GM12878 (cell line): ENCODE data around the gene NXPE1.

Experiments used
- BHLHE40 ChIP-seq, 2 experiments: fragments of 450-650 bp in 1 of 2; IDR thresholded peaks; 2 replicates each; pipeline ENCODE4 v1.6.1; 2011 to 2017; ENCODE audit warnings: low read depth in 2 of 2, borderline replicate concordance in 1 of 2, improper control_type of control experiment in 1 of 2, low read length in 1 of 2, mild to moderate bottlenecking in 1 of 2
- BMI1 ChIP-seq: fragments of 450-650 bp; IDR thresholded peaks from 2 replicates; pipeline ENCODE4 v1.6.1; 2016; ENCODE audit warnings: mild to moderate bottlenecking, moderate library complexity, borderline replicate concordance
- JUND ChIP-seq: IDR thresholded peaks from 2 replicates; pipeline ENCODE4 v1.6.1; 2012; ENCODE audit warnings: low read depth, mild to moderate bottlenecking, low read length, improper control_type of control experiment, moderate library complexity
- NFXL1 ChIP-seq: fragments of 450-650 bp; IDR thresholded peaks from 2 replicates; pipeline ENCODE4 v1.6.1; 2017; ENCODE audit warnings: antibody characterized with exemption, mild to moderate bottlenecking, borderline replicate concordance
- POLR2A ChIP-seq: IDR thresholded peaks from 2 replicates; pipeline ENCODE4 v1.6.1; 2011; ENCODE audit warnings: low read depth, mild to moderate bottlenecking, low read length
- RFX5 ChIP-seq: IDR thresholded peaks from 2 replicates; pipeline ENCODE4 v1.6.1; 2011; ENCODE audit warnings: low read depth, low read length, improper control_type of control experiment
- SIN3A ChIP-seq: IDR thresholded peaks from 2 replicates; pipeline ENCODE4 v1.6.1; 2012; ENCODE audit warnings: low read depth, low read length, improper control_type of control experiment
- SUZ12 ChIP-seq: fragments of 200-600 bp; sonication (generic); IDR thresholded peaks from one replicate; pipeline ENCODE4 v1.6.1; 2018; ENCODE audit warnings: antibody characterized with exemption, mild to moderate bottlenecking; ENCODE audit not compliant: unreplicated experiment
- TF ChIP-seq, protein P1 (sequence below), 3 experiments: IDR thresholded peaks in 2 of 3; conservative IDR thresholded peaks in 1 of 3; 2 replicates each; pipeline ENCODE4 v1.5.1; 2011; ENCODE audit warnings: low read depth in 3 of 3, low read length in 3 of 3, mild to moderate bottlenecking in 3 of 3, control low read depth in 2 of 3, moderate library complexity in 2 of 3, inconsistent platforms in 1 of 3, mixed read lengths in 1 of 3; ENCODE audit not compliant: control insufficient read depth in 2 of 3, insufficient read depth in 1 of 3; ENCODE audit errors: extremely low read depth in 1 of 3

- TF ChIP-seq, protein P1, sequence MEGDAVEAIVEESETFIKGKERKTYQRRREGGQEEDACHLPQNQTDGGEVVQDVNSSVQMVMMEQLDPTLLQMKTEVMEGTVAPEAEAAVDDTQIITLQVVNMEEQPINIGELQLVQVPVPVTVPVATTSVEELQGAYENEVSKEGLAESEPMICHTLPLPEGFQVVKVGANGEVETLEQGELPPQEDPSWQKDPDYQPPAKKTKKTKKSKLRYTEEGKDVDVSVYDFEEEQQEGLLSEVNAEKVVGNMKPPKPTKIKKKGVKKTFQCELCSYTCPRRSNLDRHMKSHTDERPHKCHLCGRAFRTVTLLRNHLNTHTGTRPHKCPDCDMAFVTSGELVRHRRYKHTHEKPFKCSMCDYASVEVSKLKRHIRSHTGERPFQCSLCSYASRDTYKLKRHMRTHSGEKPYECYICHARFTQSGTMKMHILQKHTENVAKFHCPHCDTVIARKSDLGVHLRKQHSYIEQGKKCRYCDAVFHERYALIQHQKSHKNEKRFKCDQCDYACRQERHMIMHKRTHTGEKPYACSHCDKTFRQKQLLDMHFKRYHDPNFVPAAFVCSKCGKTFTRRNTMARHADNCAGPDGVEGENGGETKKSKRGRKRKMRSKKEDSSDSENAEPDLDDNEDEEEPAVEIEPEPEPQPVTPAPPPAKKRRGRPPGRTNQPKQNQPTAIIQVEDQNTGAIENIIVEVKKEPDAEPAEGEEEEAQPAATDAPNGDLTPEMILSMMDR (IDR thresholded peaks at IDR 0.05 in 2 of 3, conservative IDR thresholded peaks at IDR 0.05 in 1 of 3; ENCODE audit: control insufficient read depth in 2 of 3, extremely low read depth in 1 of 3, insufficient read depth in 1 of 3, low read depth in 3 of 3, low read length in 3 of 3), result no peak
- no peak for TF ChIP-seq NFXL1
- no peak for TF ChIP-seq JUND
- no peak for TF ChIP-seq SUZ12
- no peak for TF ChIP-seq RFX5
- no peak for TF ChIP-seq BHLHE40 (IDR thresholded peaks at IDR 0.05; ENCODE audit: borderline replicate concordance in 1 of 2, low read depth in 2 of 2, low read length in 1 of 2)
- no peak for TF ChIP-seq POLR2A
- TF ChIP-seq BMI1, result no peak
- TF ChIP-seq SIN3A, result no peak
Measured at GRCh38 chr11:114569801-114570200, 10.1 kb upstream of the NXPE1 start.
